OCI-LY1 (cell line): ENCODE results near the gene LRRC2.

Experiments
- H2AFZ ChIP-seq: fragments of 200-600 bp; sonication (generic), shearing (Covaris generic); 2 replicates; pipeline ENCODE4 v1.6.0; 2014; ENCODE audit warnings: antibody characterized with exemption, mild to moderate bottlenecking, low read length
- H3F3A ChIP-seq: fragments of 200-600 bp; sonication (generic), shearing (Covaris generic); 2 replicates; pipeline ENCODE4 v1.6.0; 2014; ENCODE audit warnings: mild to moderate bottlenecking, antibody characterized with exemption, low read length, moderate library complexity; ENCODE audit not compliant: insufficient read depth
- H3K27ac ChIP-seq: fragments of 200-600 bp; sonication (generic); 2 replicates; pipeline ENCODE4 v1.5.1; 2014; ENCODE audit warnings: low read length, mixed run types, mild to moderate bottlenecking, low read depth; ENCODE audit not compliant: poor library complexity, severe bottlenecking
- H3K27me3 ChIP-seq: fragments of 200-600 bp; sonication (generic); 2 replicates; pipeline ENCODE4 v1.6.0; 2014; ENCODE audit warnings: antibody characterized with exemption, mild to moderate bottlenecking, low read length, moderate library complexity; ENCODE audit not compliant: insufficient read depth
- H3K36me3 ChIP-seq: fragments of 200-600 bp; sonication (generic); 2 replicates; pipeline ENCODE4 v1.6.1; 2014; ENCODE audit warnings: mild to moderate bottlenecking, antibody characterized with exemption, low read length, moderate library complexity, mixed read lengths; ENCODE audit not compliant: insufficient read depth
- H3K4me1 ChIP-seq: fragments of 200-600 bp; sonication (generic); 2 replicates; pipeline ENCODE4 v1.5.1; 2014; ENCODE audit warnings: mild to moderate bottlenecking, low read length, moderate library complexity; ENCODE audit not compliant: insufficient read depth, severe bottlenecking
- H3K4me2 ChIP-seq: fragments of 200-600 bp; sonication (generic), shearing (Covaris generic); 2 replicates; pipeline ENCODE4 v1.6.1; 2014; ENCODE audit warnings: low read length
- H3K4me3 ChIP-seq: fragments of 200-600 bp; sonication (generic); 2 replicates; pipeline ENCODE4 v1.5.1; 2014; ENCODE audit warnings: low read length, low read depth, mild to moderate bottlenecking, mixed read lengths; ENCODE audit not compliant: poor library complexity, severe bottlenecking
- H3K79me2 ChIP-seq: fragments of 200-600 bp; shearing (Covaris generic); 2 replicates; pipeline ENCODE4 v1.6.1; 2016; ENCODE audit warnings: mixed run types, low read length, mixed read lengths; ENCODE audit not compliant: insufficient read depth
- H3K9ac ChIP-seq: fragments of 200-600 bp; sonication (generic), shearing (Covaris generic); 2 replicates; pipeline ENCODE4 v1.6.1; 2014; ENCODE audit warnings: mild to moderate bottlenecking, low read length, mixed read lengths
- H3K9me2 ChIP-seq: fragments of 200-600 bp; sonication (generic), shearing (Covaris generic); 2 replicates; pipeline ENCODE4 v1.6.1; 2014; ENCODE audit warnings: low read depth, mild to moderate bottlenecking, low read length, mixed read lengths
- H3K9me3 ChIP-seq: fragments of 200-600 bp; shearing (Covaris generic); 2 replicates; pipeline ENCODE4 v1.6.1; 2014; ENCODE audit warnings: low read length, mixed read lengths
- H4K20me1 ChIP-seq: fragments of 200-600 bp; sonication (generic), shearing (Covaris generic); 2 replicates; pipeline ENCODE4 v1.6.0; 2016; ENCODE audit warnings: mild to moderate bottlenecking, low read length; ENCODE audit not compliant: insufficient read depth
- CTCF ChIP-seq: fragments of 200-600 bp; sonication (generic), shearing (Covaris generic); IDR thresholded peaks from 2 replicates; pipeline ENCODE4 v1.5.1; 2017; ENCODE audit warnings: mild to moderate bottlenecking, antibody characterized with exemption, low read length, moderate library complexity, mixed read lengths
- EZH2 ChIP-seq: fragments of 200-600 bp; sonication (generic), shearing (Covaris generic); IDR thresholded peaks from 2 replicates; pipeline ENCODE4 v1.8.0; 2017; ENCODE audit warnings: borderline replicate concordance, mixed run types, mild to moderate bottlenecking, antibody characterized with exemption, low read length, moderate library complexity, mixed read lengths

LRRC2 gene

DNA sequence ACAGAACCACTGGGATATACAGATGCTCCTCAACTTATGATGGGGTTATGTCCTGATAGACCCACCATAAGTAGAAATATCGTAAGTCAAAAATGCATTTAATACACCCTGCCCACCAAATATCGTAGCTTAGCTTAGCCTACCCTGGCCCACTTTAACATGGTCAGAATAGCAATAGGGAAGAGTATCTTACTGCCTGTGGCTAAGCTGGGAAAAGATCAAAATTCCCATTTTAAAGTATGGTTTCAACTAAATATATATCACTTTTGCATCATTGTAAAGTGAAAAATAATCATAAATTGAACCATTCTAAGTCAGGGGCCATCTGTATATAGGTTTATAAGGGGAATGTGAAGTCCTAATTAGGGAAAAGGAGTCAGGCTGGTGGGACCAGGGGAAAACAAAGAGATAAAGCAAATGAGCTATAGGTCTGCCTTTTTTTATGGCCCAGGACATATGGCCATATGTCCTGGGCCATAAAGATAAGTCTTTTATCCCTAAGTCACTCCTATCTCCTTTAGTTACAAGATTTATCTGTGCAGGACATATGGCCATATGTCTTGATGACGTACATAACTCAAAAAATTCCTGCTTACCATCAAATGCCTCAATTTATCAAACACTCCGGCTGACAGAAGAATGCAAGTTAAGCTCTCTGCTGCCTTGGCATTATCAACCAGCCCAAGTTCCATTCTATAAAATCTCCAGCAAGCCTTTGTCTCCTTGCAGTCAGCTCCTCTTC lies 57.1 kb downstream of the LRRC2 start:
- Histone ChIP-seq H3K79me2 (no peaks in the 10 kb centered on the region), H3K27ac (no peak overlapping the region), H3K27me3 (no peaks in the 10 kb centered on the region), H3K9me3 (no peaks in the 10 kb centered on the region), H3K36me3 (no peaks in the 10 kb centered on the region), H3K4me3 (no peak overlapping the region), H2AFZ (no peak overlapping the region), H3F3A (no peaks in the 10 kb centered on the region), H4K20me1 (no peaks in the 10 kb centered on the region), H3K4me1 (no peaks in the 10 kb centered on the region), H3K4me2 (no peak overlapping the region), H3K9me2 (no peaks in the 10 kb centered on the region), H3K9ac (no peak overlapping the region)
- no peak for TF ChIP-seq EZH2

DNA sequence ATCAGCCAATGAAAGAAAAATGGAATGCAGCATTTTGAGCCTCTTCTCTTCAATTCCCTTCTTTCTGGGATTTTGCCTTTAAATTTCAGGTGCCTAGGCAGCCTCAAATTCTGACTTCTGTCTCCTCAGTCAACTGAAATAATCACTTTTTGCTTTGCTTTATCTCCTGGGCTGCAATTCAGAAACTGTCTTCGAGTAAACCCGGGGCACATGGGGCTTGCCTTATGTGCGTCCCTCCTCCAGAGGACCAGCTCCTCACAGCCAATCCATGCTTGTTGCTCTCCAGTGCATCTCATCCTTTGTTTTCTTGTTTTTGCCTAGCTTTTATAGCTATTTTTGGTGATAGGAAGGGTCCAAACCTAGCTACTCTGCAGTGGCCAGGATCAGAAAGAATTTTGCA lies 59.6 kb downstream of the LRRC2 start:
- H3K79me2 ChIP-seq = no peaks in the 10 kb centered on the region
- H3K9me3 ChIP-seq = no peaks in the 10 kb centered on the region
- H3F3A ChIP-seq = no peaks in the 10 kb centered on the region
- TF ChIP-seq CTCF (no peak), EZH2 (no peak)
- H3K9ac ChIP-seq = no peak overlapping the region
- H4K20me1 ChIP-seq = no peaks in the 10 kb centered on the region
- no peaks in the 10 kb centered on the region for H3K36me3 ChIP-seq
- H3K4me1 ChIP-seq = no peaks in the 10 kb centered on the region
- no peaks in the 10 kb centered on the region for H3K9me2 ChIP-seq
- H3K27me3 ChIP-seq = no peaks in the 10 kb centered on the region
- no peak overlapping the region for H3K27ac ChIP-seq
- no peak overlapping the region for H3K4me3 ChIP-seq
- H2AFZ ChIP-seq = no peak overlapping the region
- no peak overlapping the region for H3K4me2 ChIP-seq

GRCh38 chr3:46505953-46506352 lies 60.1 kb downstream of the LRRC2 start:
- Histone ChIP-seq H3K9me3 (no peaks in the 10 kb centered on the region), H4K20me1 (no peaks in the 10 kb centered on the region), H3K79me2 (no peaks in the 10 kb centered on the region), H3K4me3 (no peak overlapping the region), H3K36me3 (no peaks in the 10 kb centered on the region), H3K4me2 (no peak overlapping the region), H3K9ac (no peak overlapping the region), H3K4me1 (no peaks in the 10 kb centered on the region), H3K27ac (no peak overlapping the region), H3F3A (no peaks in the 10 kb centered on the region), H3K27me3 (no peaks in the 10 kb centered on the region), H3K9me2 (no peaks in the 10 kb centered on the region), H2AFZ (no peak overlapping the region)
- TF ChIP-seq CTCF = no peak
- no peak for TF ChIP-seq EZH2

DNA sequence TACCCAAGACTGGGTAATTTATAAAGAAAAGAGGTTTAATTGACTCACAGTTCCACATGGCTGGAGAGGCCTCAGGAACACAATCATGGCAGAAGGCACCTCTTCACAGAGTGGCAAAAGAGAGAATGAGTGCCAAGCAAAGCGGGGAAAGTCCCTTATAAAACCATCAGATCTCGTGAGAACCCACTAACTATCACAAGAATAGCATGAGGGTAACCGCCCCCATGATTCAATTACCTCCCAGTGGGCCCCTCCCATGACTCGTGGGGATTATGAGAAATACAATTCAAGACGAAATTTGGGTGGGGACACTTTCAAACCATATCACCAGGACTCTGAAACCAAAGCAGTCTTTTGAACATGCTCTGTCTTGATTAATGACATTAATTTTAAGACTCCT lies 61.3 kb downstream of the LRRC2 start:
- no peaks in the 10 kb centered on the region for H3K27me3 ChIP-seq
- no peak overlapping the region for H2AFZ ChIP-seq
- no peaks in the 10 kb centered on the region for H3K4me1 ChIP-seq
- no peak overlapping the region for H3K4me3 ChIP-seq
- TF ChIP-seq CTCF = no peak
- no peak for TF ChIP-seq EZH2
- no peaks in the 10 kb centered on the region for H3K9me2 ChIP-seq
- H3F3A ChIP-seq = no peaks in the 10 kb centered on the region
- H3K9me3 ChIP-seq = no peaks in the 10 kb centered on the region
- H3K9ac ChIP-seq = no peak overlapping the region
- no peaks in the 10 kb centered on the region for H4K20me1 ChIP-seq
- H3K36me3 ChIP-seq = no peaks in the 10 kb centered on the region
- H3K79me2 ChIP-seq = no peaks in the 10 kb centered on the region
- H3K27ac ChIP-seq = no peak overlapping the region
- H3K4me2 ChIP-seq = no peak overlapping the region
